Brain pericyte (primary cell): Measurements from ENCODE around the gene MYCBP.

Experiments
- DNase-seq: peaks from one replicate; pipeline ENCODE4 v3.0.0-alpha.2; 2012; ENCODE audit warnings: low read depth, low spot score

Gene MYCBP

GRCh38 chr1:38820860-38821259 lies 52.3 kb downstream of the MYCBP start:
- no peak for DNase-seq

GRCh38 chr1:38819516-38819915 lies 53.6 kb downstream of the MYCBP start:
- DNase-seq: no peak

GRCh38 chr1:38819040-38819439 lies 54.1 kb downstream of the MYCBP start:
- no peak for DNase-seq

- DNase-seq: no peak
These were observed 54.8 kb downstream of the MYCBP start for GRCh38 chr1:38818175-38818976.

- DNase-seq: no peak
These were observed 55.6 kb downstream of the MYCBP start for GRCh38 chr1:38817267-38818174.

- no peak for DNase-seq
These were observed 57.1 kb downstream of the MYCBP start for GRCh38 chr1:38815903-38816627.

GRCh38 chr1:38814984-38815464 lies 58.1 kb downstream of the MYCBP start:
- DNase-seq: no peak

- no peak for DNase-seq
These were observed 58.6 kb downstream of the MYCBP start for GRCh38 chr1:38814444-38814983.

- no peak for DNase-seq
These were observed 60.2 kb downstream of the MYCBP start for GRCh38 chr1:38812981-38813380.
